Activated T-cell treated with anti-CD3 and anti-CD28 coated beads, Interleukin-2, amount 50 U/mL, for 72 hours (primary cell): ENCODE data around the gene NPDC1. TPM values are rescaled to one million over a fixed set of nuclear protein-coding genes. Genes with fewer than 3 reads are reported as not detected.

Experiments used
- ATAC-seq, 2 donors: fragments of 150-1000 bp; cut with Tn5 transposase; replicated peaks in 1 of 2; 2 replicates each; pipeline ENCODE4 v1.10.0; 2021; ENCODE audit warnings: moderate library complexity in 2 of 2, mild to moderate bottlenecking in 1 of 2
- DNase-seq, 2 donors: peaks; one replicate each; pipeline ENCODE4 v3.0.0; 2021 to 2022; ENCODE audit warnings: mixed read lengths in 1 of 2
- H3K27ac Mint-ChIP-seq: one replicate; pipeline ENCODE4 v1.8.0; 2022; ENCODE audit warnings: mild to moderate bottlenecking, moderate library complexity, mixed read lengths
- H3K27me3 Mint-ChIP-seq: one replicate; pipeline ENCODE4 v1.8.0; 2022; ENCODE audit warnings: low read depth, mixed read lengths
- H3K36me3 Mint-ChIP-seq, 2 donors: one replicate each; pipeline ENCODE4 v1.8.0; 2022; ENCODE audit warnings: mixed read lengths in 2 of 2, mild to moderate bottlenecking in 1 of 2; ENCODE audit not compliant: insufficient read depth in 2 of 2
- H3K4me1 Mint-ChIP-seq: one replicate; pipeline ENCODE4 v1.8.0; 2022; ENCODE audit warnings: low read depth, mixed read lengths
- H3K4me3 Mint-ChIP-seq, 2 donors: one replicate each; pipeline ENCODE4 v1.8.0; 2022; ENCODE audit warnings: mild to moderate bottlenecking in 2 of 2, mixed read lengths in 2 of 2, moderate library complexity in 2 of 2
- H3K9me3 Mint-ChIP-seq, 2 donors: one replicate each; pipeline ENCODE4 v1.8.0; 2022; ENCODE audit warnings: mixed read lengths in 2 of 2
- total RNA-seq, 2 donors: library from RNA; stranded (reverse); gene quantifications; one replicate each; pipeline ENCODE4 v1.2.3, GENCODE V29; 2022

Gene NPDC1
- total RNA-seq, 2 donors from 2014 or later, result 27.2 to 28.7 TPM

DNA sequence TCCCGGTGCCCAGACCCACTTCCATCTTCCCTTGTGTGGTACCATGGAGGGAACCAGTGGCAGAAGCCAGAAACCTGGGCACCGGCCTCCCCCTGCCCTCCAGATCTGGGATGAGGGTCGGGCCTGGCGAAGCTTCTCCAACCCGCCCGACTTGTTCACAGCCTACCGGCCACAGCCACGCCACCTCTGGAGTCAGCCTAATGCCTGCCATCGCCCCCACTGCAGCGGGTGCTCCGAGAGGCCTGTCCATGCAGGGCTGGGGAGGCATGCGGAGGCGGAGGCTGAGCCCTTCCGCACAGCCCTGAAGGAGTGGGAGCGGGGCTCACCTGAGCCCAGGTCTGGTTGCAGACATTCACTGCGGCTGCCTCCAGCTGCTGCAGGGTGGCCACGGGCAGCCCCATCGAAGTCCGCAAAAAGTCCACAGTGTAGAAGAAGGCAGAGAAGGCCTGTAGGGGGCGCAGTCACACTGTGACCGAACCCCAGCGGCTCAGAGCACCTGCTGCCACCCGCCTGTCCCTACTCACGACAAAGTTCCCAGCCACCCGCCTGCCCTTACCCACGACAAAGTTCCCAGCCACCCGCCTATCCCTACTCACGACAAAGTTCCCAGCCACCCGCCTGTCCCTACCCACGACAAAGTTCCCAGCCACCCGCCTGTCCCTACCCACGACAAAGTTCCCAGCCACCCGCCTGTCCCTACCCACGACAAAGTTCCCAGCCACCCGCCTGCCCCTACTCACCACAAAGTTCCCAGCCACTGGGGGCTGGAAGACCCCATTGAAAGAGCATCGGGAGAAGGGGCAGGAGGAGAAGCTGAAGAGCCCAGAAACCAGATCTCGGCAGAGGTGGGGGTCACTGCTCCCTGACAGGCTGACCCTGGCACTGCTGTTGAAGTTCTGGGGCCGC lies 3.8 kb upstream of the NPDC1 start:
- DNase-seq, result peak; percentile 79 to 82
- no peaks in the 10 kb centered on the region for H3K9me3 Mint-ChIP-seq
- H3K27ac Mint-ChIP-seq, result no peak overlapping the region
- H3K4me1 Mint-ChIP-seq, result peaks cover 8% of the 10 kb centered on the region
- no peaks in the 10 kb centered on the region for H3K36me3 Mint-ChIP-seq
- H3K27me3 Mint-ChIP-seq, result peaks cover 30% of the 10 kb centered on the region
- no peak overlapping the region for H3K4me3 Mint-ChIP-seq
- peak; percentile 48 to 54 for ATAC-seq

- Mint-ChIP-seq H3K4me1 (peaks cover 16% of the 10 kb centered on the region), H3K27me3 (peaks cover 34% of the 10 kb centered on the region), H3K36me3 (no peaks in the 10 kb centered on the region), H3K4me3 (no peak overlapping the region), H3K9me3 (no peaks in the 10 kb centered on the region), H3K27ac (no peak overlapping the region)
- ATAC-seq (no peak), DNase-seq (no peak)
Measured at GRCh38 chr9:137048655-137049543, 2.9 kb upstream of the NPDC1 start.

DNA sequence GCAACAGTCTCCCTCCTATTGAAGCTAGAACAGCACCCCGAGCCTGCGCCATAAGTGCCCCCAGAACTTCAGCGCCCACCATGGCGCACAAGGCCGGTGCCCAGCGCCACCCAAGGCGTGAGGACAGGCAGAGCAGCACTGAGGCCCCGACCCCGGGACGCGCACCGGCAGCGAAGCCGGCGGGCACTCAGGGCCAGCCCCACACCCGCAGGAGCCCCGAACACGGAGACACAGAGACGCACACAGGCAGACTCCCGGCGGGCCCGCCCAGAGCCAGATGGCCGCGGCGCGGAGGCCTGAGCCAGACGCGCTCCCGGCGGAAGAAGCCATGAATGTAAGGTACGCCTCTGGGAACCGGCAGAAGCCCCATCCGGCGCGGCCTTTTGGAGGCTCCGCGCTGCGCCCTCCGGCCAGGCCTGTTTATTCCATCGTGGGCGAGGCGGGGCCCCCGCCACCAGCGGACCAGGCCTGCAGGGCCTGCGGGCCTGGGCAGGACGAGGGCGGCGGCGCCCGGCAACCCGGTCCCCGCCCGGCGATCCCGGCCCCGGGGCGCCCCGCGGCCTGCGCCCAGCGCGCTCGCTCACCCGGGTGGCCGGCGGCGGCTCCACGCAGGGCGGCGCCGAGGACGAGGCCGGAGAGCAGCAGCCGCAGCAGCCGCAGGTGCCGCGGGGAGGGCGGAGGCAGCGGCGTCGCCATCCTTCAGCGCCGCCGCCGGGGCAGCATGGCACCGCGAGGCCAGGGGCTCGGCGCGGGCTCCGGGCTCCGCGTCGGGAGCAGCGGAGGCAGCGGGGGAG lies 486 bp downstream of the NPDC1 start:
- Mint-ChIP-seq H3K27me3 (peaks cover 34% of the 10 kb centered on the region), H3K4me1 (peaks cover 21% of the 10 kb centered on the region), H3K36me3 (no peaks in the 10 kb centered on the region), H3K9me3 (no peaks in the 10 kb centered on the region), H3K4me3 (peak overlapping the region; percentile 79 to 84), H3K27ac (no peak overlapping the region)
- DNase-seq, result peak; percentile 40 to 41
- ATAC-seq, result peak; percentile 29 to 32

GRCh38 chr9:137044502-137045177 lies 1.3 kb downstream of the NPDC1 start:
- Mint-ChIP-seq H3K4me3 (peak overlapping the region; percentile 76 to 84), H3K4me1 (peaks cover 21% of the 10 kb centered on the region), H3K36me3 (no peaks in the 10 kb centered on the region), H3K9me3 (no peaks in the 10 kb centered on the region), H3K27me3 (peaks cover 28% of the 10 kb centered on the region), H3K27ac (no peak overlapping the region)
- ATAC-seq (no peak), DNase-seq (no peak)

- ATAC-seq, result no peak
- Mint-ChIP-seq H3K4me1 (peaks cover 21% of the 10 kb centered on the region), H3K36me3 (no peaks in the 10 kb centered on the region), H3K4me3 (peak overlapping the region in 1 of 2 donors; percentile 84), H3K27me3 (peaks cover 23% of the 10 kb centered on the region), H3K27ac (no peak overlapping the region), H3K9me3 (no peaks in the 10 kb centered on the region)
- no peak for DNase-seq
Measured at GRCh38 chr9:137044037-137044436, 1.9 kb downstream of the NPDC1 start.

DNA sequence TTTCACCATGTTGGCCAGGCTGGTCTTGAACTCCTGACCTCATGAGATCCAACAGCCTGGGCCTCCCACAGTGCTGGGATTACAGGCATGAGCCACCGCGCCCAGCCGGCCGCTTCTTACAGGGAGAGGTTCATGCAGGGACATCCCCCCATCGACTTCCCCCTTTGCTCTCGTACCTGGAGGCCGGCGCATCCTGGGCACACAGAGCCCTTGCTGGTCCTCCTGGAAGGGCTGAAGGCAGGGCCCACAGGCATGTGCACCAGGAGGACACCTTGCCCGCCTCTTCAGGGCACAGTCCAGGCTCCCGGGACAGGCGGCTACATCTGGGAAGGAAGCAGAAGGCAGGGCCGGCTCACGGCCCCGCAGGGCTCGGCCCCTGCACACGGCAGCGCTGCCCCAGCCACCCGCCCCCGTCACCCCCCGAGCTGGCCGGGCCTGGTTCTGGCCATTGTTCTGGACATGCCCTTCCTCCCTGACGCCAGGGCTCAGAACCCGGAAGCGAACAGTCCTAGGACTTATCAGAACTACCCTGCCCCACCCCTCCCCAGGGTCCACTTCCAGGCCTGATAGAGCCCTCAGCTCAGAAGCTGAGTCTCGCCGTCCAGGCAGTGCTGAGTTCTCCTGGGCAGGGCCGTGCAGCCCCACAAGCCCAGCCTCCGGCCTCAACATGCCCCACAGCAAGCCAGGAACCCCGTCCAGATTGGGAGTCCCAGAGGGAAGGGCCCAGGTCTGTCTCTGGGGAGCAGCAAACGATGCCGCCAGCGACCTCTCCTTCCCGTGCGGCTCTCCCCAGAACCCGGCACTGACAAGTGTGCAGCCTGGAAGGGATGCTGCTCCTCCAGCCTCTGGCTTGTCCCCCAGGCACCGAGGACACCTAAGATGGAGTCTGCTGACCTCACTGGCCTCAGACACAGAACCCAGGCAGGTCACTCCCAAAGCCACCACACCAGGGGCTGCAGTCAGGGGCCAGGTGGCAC lies 2.9 kb downstream of the NPDC1 start:
- H3K9me3 Mint-ChIP-seq, result no peaks in the 10 kb centered on the region
- peaks cover 21% of the 10 kb centered on the region for H3K27me3 Mint-ChIP-seq
- peaks cover 0 to 5% of the 10 kb centered on the region in 2 donors for H3K36me3 Mint-ChIP-seq
- no peak for ATAC-seq
- no peak overlapping the region for H3K4me3 Mint-ChIP-seq
- H3K4me1 Mint-ChIP-seq, result peaks cover 21% of the 10 kb centered on the region
- no peak for DNase-seq
- no peak overlapping the region for H3K27ac Mint-ChIP-seq

DNA sequence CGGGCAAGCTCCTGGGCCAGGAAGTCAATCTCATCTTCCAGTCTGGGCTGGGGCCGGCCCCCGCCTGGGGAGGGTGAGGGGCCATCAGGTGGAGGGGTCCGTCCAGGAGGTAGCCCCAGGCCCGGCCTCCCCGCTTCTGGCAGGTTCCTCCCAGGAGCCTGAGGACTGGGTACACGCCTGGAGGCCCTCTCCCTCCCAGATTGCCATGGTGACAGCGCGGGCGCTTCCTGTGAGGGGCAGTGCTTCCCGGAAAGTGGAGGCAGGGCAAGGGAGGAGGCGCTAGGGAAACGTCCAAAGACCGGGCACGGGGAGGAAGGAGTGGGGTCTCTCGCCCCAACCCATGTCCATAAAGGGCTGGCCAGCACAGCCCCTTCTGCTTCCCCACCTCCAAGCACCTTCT lies 4.9 kb downstream of the NPDC1 start:
- no peak for ATAC-seq
- H3K4me3 Mint-ChIP-seq, result no peak overlapping the region

GRCh38 chr9:137040568-137040967 lies 5.4 kb downstream of the NPDC1 start:
- Mint-ChIP-seq H3K27ac (no peak overlapping the region), H3K9me3 (no peaks in the 10 kb centered on the region), H3K4me1 (peaks cover 16% of the 10 kb centered on the region), H3K4me3 (no peak overlapping the region), H3K27me3 (peaks cover 8% of the 10 kb centered on the region), H3K36me3 (peaks cover 0 to 5% of the 10 kb centered on the region in 2 donors)
- no peak for ATAC-seq
- no peak for DNase-seq

More for the DNA sequence above, 4.9 kb downstream of the NPDC1 start:
- Mint-ChIP-seq H3K9me3 (no peaks in the 10 kb centered on the region), H3K27ac (no peak overlapping the region), H3K27me3 (peaks cover 8% of the 10 kb centered on the region), H3K36me3 (peaks cover 0 to 5% of the 10 kb centered on the region in 2 donors), H3K4me1 (peaks cover 17% of the 10 kb centered on the region)
- DNase-seq, result no peak

GRCh38 chr9:137039611-137040366 lies 6.2 kb downstream of the NPDC1 start:
- Mint-ChIP-seq H3K4me1 (peaks cover 20% of the 10 kb centered on the region), H3K27me3 (peaks cover 4% of the 10 kb centered on the region), H3K4me3 (no peak overlapping the region), H3K9me3 (no peaks in the 10 kb centered on the region), H3K36me3 (peaks cover 0 to 5% of the 10 kb centered on the region in 2 donors), H3K27ac (no peak overlapping the region)
- ATAC-seq (no peak), DNase-seq (no peak)

DNA sequence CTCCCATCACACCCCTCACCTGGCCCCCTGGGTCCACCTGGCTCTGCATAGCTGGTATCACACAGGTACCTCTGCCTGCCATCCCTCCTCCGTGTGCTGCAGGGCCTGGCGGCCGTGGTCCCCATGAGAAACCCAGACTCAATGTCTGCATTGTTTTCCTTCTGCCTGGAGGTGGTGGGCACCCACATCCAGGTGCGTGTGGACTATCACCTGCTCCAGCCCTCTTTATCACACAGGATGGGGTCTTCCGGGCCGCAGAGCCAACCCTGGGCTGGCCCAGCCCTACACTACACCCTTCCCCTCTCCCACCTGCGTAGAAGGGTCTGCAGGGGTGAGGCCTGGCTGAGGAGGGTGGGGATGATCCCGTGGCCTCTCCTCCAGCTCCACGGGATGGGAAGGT lies 7.1 kb downstream of the NPDC1 start:
- Mint-ChIP-seq H3K4me1 (peaks cover 19% of the 10 kb centered on the region), H3K27me3 (no peaks in the 10 kb centered on the region), H3K36me3 (peaks cover 0 to 5% of the 10 kb centered on the region in 2 donors), H3K4me3 (no peak overlapping the region), H3K27ac (no peak overlapping the region), H3K9me3 (no peaks in the 10 kb centered on the region)
- ATAC-seq, result no peak
- DNase-seq, result no peak

- Mint-ChIP-seq H3K27me3 (no peaks in the 10 kb centered on the region), H3K9me3 (no peaks in the 10 kb centered on the region), H3K4me3 (no peak overlapping the region), H3K36me3 (peaks cover 0 to 5% of the 10 kb centered on the region in 2 donors), H3K27ac (no peak overlapping the region), H3K4me1 (peaks cover 28% of the 10 kb centered on the region)
- ATAC-seq (no peak), DNase-seq (no peak)
Measured at GRCh38 chr9:137037483-137037882, 8.5 kb downstream of the NPDC1 start.
